DND-41 (cell line): ENCODE results near the gene SLC51A.

Source experiments
- ATAC-seq: fragments of 200-7000 bp; cut with Tn5 transposase; 3 replicates; pipeline ENCODE4 v1.9.1; 2021; ENCODE audit warnings: low read depth; ENCODE audit not compliant: insufficient read depth
- DNase-seq: peaks from one replicate; pipeline ENCODE4 v3.0.0-alpha.2; 2020
- H2AFZ ChIP-seq: 2 replicates; pipeline ENCODE4 v1.6.0; 2012; ENCODE audit warnings: low read depth, low read length
- H3K27ac ChIP-seq: 2 replicates; pipeline ENCODE4 v1.5.1; 2012; ENCODE audit warnings: low read length, inconsistent platforms
- H3K27me3 ChIP-seq: fragments of 200-600 bp; sonication (generic); 2 replicates; pipeline ENCODE4 v1.6.0; 2012; ENCODE audit warnings: low read length, mild to moderate bottlenecking, inconsistent platforms; ENCODE audit not compliant: insufficient read depth, poor library complexity
- H3K36me3 ChIP-seq: 2 replicates; pipeline ENCODE4 v1.5.1; 2012; ENCODE audit warnings: low read length, inconsistent platforms; ENCODE audit not compliant: insufficient read depth
- H3K4me1 ChIP-seq: 2 replicates; pipeline ENCODE4 v1.5.1; 2012; ENCODE audit warnings: mild to moderate bottlenecking, low read length; ENCODE audit not compliant: insufficient read depth
- H3K4me2 ChIP-seq: 2 replicates; pipeline ENCODE4 v1.6.0; 2012; ENCODE audit warnings: mild to moderate bottlenecking, moderate library complexity, low read length, inconsistent platforms; ENCODE audit not compliant: insufficient read depth
- H3K4me3 ChIP-seq, 2 experiments: fragments of 200-600 bp in 1 of 2; shearing (Covaris generic) in 1 of 2; 2 replicates each; pipeline ENCODE4 v1.5.1; 2012 to 2016; ENCODE audit warnings: inconsistent platforms in 2 of 2, low read length in 2 of 2, mild to moderate bottlenecking in 2 of 2, low read depth in 1 of 2, moderate library complexity in 1 of 2
- H3K79me2 ChIP-seq: 2 replicates; pipeline ENCODE4 v1.6.0; 2012; ENCODE audit warnings: low read length, inconsistent platforms; ENCODE audit not compliant: insufficient read depth
- H3K9ac ChIP-seq: 2 replicates; pipeline ENCODE4 v1.6.0; 2012; ENCODE audit warnings: low read depth, mild to moderate bottlenecking, inconsistent platforms, low read length, moderate library complexity
- H3K9me3 ChIP-seq: 2 replicates; pipeline ENCODE4 v1.5.1; 2012; ENCODE audit warnings: low read length, moderate library complexity, mild to moderate bottlenecking, inconsistent platforms; ENCODE audit not compliant: insufficient read depth, severe bottlenecking
- H4K20me1 ChIP-seq: 2 replicates; pipeline ENCODE4 v1.6.0; 2012; ENCODE audit warnings: low read length; ENCODE audit not compliant: insufficient read depth
- CTCF ChIP-seq: IDR thresholded peaks from 2 replicates; pipeline ENCODE4 v1.5.1; 2012; ENCODE audit warnings: borderline replicate concordance, low read length, moderate library complexity, mild to moderate bottlenecking; ENCODE audit not compliant: poor library complexity, severe bottlenecking; ENCODE audit errors: extremely low read depth
- EZH2 ChIP-seq: IDR thresholded peaks from 3 replicates; pipeline ENCODE4 v1.6.1; 2012; ENCODE audit warnings: borderline replicate concordance, low read depth, mild to moderate bottlenecking, moderate library complexity, low read length, inconsistent platforms; ENCODE audit not compliant: severe bottlenecking

Gene SLC51A

GRCh38 chr3:196268284-196269163, 52.2 kb downstream of the SLC51A start:
- Histone ChIP-seq H3K9ac (no peak overlapping the region), H3K27ac (no peak overlapping the region), H3K9me3 (peaks cover 4% of the 10 kb centered on the region), H3K4me3 (no peak overlapping the region), H3K4me2 (no peak overlapping the region), H3K36me3 (peaks cover 27% of the 10 kb centered on the region), H4K20me1 (no peaks in the 10 kb centered on the region), H2AFZ (no peak overlapping the region), H3K79me2 (peaks cover 8% of the 10 kb centered on the region; the same call in 1 of the 2 replicates), H3K4me1 (no peaks in the 10 kb centered on the region), H3K27me3 (no peaks in the 10 kb centered on the region)
- no peak for DNase-seq
- ATAC-seq: no peak
- TF ChIP-seq EZH2 (no peak), CTCF (no peak)

- no peak for DNase-seq
- Histone ChIP-seq H3K4me1 (no peaks in the 10 kb centered on the region), H3K27ac (no peak overlapping the region), H3K36me3 (peaks cover 37% of the 10 kb centered on the region), H3K4me2 (no peak overlapping the region), H3K4me3 (no peak overlapping the region), H4K20me1 (no peaks in the 10 kb centered on the region), H3K9ac (no peak overlapping the region), H3K9me3 (peaks cover 14% of the 10 kb centered on the region), H3K79me2 (peaks cover 26% of the 10 kb centered on the region), H2AFZ (no peak overlapping the region), H3K27me3 (no peaks in the 10 kb centered on the region)
- ATAC-seq: no peak
- no peak for TF ChIP-seq EZH2
- no peak for TF ChIP-seq CTCF
Measured at GRCh38 chr3:196270499-196270898, 54.2 kb downstream of the SLC51A start.

GRCh38 chr3:196272826-196273225, 56.5 kb downstream of the SLC51A start:
- ATAC-seq (no peak), DNase-seq (no peak)
- peaks cover 14% of the 10 kb centered on the region for H3K9me3 ChIP-seq
- H3K9ac ChIP-seq: no peak overlapping the region
- H3K4me2 ChIP-seq: no peak overlapping the region
- TF ChIP-seq EZH2: no peak
- TF ChIP-seq CTCF: no peak
- no peaks in the 10 kb centered on the region for H3K27me3 ChIP-seq
- no peaks in the 10 kb centered on the region for H3K4me1 ChIP-seq
- H3K36me3 ChIP-seq: peaks cover 25% of the 10 kb centered on the region
- H3K79me2 ChIP-seq: peaks cover 33% of the 10 kb centered on the region
- no peak overlapping the region for H2AFZ ChIP-seq
- H3K27ac ChIP-seq: no peak overlapping the region
- H3K4me3 ChIP-seq: no peak overlapping the region
- no peaks in the 10 kb centered on the region for H4K20me1 ChIP-seq
